OCI-LY3 (cell line): ENCODE results near the gene CLDN12.

Source experiments
- H2AFZ ChIP-seq: fragments of 200-600, 300-600 bp; shearing (Covaris generic); 2 replicates; pipeline ENCODE4 v1.6.0; 2014; ENCODE audit warnings: antibody characterized with exemption, low read depth, low read length
- H3K27ac ChIP-seq: fragments of 200-600, 300-600 bp; sonication (generic); 2 replicates; pipeline ENCODE4 v1.5.1; 2014; ENCODE audit warnings: mild to moderate bottlenecking, low read length, moderate library complexity, mixed read lengths
- H3K27me3 ChIP-seq: fragments of 200-600, 300-600 bp; sonication (generic); 2 replicates; pipeline ENCODE4 v1.6.1; 2014; ENCODE audit warnings: low read depth, low read length, mixed read lengths
- H3K36me3 ChIP-seq: fragments of 200-600, 300-600 bp; sonication (generic); replicated peaks from 2 replicates; pipeline ENCODE3; 2014; ENCODE audit warnings: low read depth, low read length, mixed read lengths
- H3K4me1 ChIP-seq: fragments of 300-600, 200-600 bp; sonication (generic); 2 replicates; pipeline ENCODE4 v1.6.1; 2014; ENCODE audit warnings: low read length, mixed read lengths
- H3K4me2 ChIP-seq: fragments of 200-600, 300-600 bp; sonication (generic); 2 replicates; pipeline ENCODE4 v1.6.1; 2014; ENCODE audit warnings: low read length, mixed read lengths
- H3K4me3 ChIP-seq: fragments of 300-600, 200-600 bp; sonication (generic); 2 replicates; pipeline ENCODE4 v1.5.1; 2014; ENCODE audit warnings: antibody characterized with exemption, mild to moderate bottlenecking, low read length, moderate library complexity
- H3K79me2 ChIP-seq: fragments of 300-600, 200-600 bp; shearing (Covaris generic); 2 replicates; pipeline ENCODE4 v1.6.1; 2014; ENCODE audit warnings: mild to moderate bottlenecking, low read length, mixed read lengths
- H3K9ac ChIP-seq: fragments of 300-600, 200-600 bp; shearing (Covaris generic); 2 replicates; pipeline ENCODE4 v1.6.0; 2014; ENCODE audit warnings: mild to moderate bottlenecking, low read length, moderate library complexity
- H3K9me3 ChIP-seq: fragments of 200-600, 300-600 bp; shearing (Covaris generic); 2 replicates; pipeline ENCODE4 v1.6.1; 2014; ENCODE audit warnings: low read length, mixed read lengths; ENCODE audit not compliant: insufficient read depth
- H4K20me1 ChIP-seq: fragments of 200-600, 300-600 bp; sonication (generic); 2 replicates; pipeline ENCODE4 v1.6.1; 2016; ENCODE audit warnings: low read length, mixed read lengths; ENCODE audit not compliant: insufficient read depth
- EZH2phosphoT487 ChIP-seq: fragments of 200-600 bp; shearing (Covaris generic); IDR thresholded peaks from 2 replicates; pipeline ENCODE4 v1.6.1; 2018; ENCODE audit warnings: antibody characterized with exemption, mixed run types, low read depth
- TF ChIP-seq, protein P1 (sequence below): fragments of 200-600, 300-600 bp; sonication (generic); IDR thresholded peaks from 2 replicates; pipeline ENCODE4 v1.5.1; 2014; ENCODE audit warnings: antibody characterized with exemption, low read length, low read depth

CLDN12 gene

DNA sequence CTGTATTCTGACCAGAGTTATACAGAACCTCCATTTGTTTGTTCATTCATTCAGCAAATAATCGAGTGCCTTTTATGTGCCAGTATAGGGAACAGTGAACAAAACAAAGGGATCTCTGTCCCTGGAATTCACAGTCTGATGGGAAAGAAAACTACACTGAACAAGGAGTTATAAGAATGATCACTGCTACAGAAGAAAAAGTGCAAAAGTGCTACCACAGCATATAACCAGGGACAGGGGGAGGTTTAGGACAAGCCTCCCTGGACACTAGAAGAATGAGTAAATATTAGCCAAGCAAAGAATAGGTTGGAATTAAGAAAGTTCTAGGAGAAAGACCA lies 4.2 kb downstream of the CLDN12 start:
- H3K9me3 ChIP-seq, result no peaks in the 10 kb centered on the region
- TF ChIP-seq EZH2phosphoT487, result no peak
- TF ChIP-seq, protein P1, sequence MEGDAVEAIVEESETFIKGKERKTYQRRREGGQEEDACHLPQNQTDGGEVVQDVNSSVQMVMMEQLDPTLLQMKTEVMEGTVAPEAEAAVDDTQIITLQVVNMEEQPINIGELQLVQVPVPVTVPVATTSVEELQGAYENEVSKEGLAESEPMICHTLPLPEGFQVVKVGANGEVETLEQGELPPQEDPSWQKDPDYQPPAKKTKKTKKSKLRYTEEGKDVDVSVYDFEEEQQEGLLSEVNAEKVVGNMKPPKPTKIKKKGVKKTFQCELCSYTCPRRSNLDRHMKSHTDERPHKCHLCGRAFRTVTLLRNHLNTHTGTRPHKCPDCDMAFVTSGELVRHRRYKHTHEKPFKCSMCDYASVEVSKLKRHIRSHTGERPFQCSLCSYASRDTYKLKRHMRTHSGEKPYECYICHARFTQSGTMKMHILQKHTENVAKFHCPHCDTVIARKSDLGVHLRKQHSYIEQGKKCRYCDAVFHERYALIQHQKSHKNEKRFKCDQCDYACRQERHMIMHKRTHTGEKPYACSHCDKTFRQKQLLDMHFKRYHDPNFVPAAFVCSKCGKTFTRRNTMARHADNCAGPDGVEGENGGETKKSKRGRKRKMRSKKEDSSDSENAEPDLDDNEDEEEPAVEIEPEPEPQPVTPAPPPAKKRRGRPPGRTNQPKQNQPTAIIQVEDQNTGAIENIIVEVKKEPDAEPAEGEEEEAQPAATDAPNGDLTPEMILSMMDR, result no peak
- H3K9ac ChIP-seq, result no peak overlapping the region
- no peaks in the 10 kb centered on the region for H3K27me3 ChIP-seq
- no peaks in the 10 kb centered on the region for H3K79me2 ChIP-seq
- H3K4me1 ChIP-seq, result peaks cover 6% of the 10 kb centered on the region; the same call in 1 of the 2 replicates
- H3K27ac ChIP-seq, result no peak overlapping the region
- no peak overlapping the region for H2AFZ ChIP-seq
- no peaks in the 10 kb centered on the region for H3K36me3 ChIP-seq
- H3K4me3 ChIP-seq, result no peak overlapping the region
- no peak overlapping the region for H3K4me2 ChIP-seq
- no peaks in the 10 kb centered on the region for H4K20me1 ChIP-seq

DNA sequence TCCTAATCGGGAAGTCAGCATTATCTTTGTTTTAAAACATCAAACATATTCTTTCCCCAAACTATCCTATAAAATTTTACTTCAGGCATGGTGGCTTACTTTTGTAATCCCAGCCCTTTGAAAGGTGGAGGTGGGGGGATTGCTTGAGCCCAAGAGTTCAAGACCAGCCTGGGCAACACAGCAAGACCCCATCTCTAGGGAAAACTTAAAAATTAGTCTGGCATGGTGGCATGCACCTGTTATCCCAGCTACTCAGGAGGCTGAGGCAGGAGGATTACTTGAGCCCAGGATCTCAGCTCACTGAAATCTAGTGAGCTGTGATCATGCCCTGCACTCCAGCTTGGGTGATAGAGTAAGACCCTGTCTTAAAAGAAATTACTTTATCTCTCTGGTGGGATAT lies 4.9 kb downstream of the CLDN12 start:
- H3K9me3 ChIP-seq, result no peaks in the 10 kb centered on the region
- TF ChIP-seq, protein P1, result no peak
- no peak for TF ChIP-seq EZH2phosphoT487
- H3K9ac ChIP-seq, result no peak overlapping the region
- no peaks in the 10 kb centered on the region for H3K79me2 ChIP-seq
- H3K27ac ChIP-seq, result no peak overlapping the region
- no peaks in the 10 kb centered on the region for H3K27me3 ChIP-seq
- no peak overlapping the region for H2AFZ ChIP-seq
- H3K36me3 ChIP-seq, result no peaks in the 10 kb centered on the region
- no peak overlapping the region for H3K4me2 ChIP-seq
- H3K4me3 ChIP-seq, result no peak overlapping the region
- H3K4me1 ChIP-seq, result peaks cover 4% of the 10 kb centered on the region; the same call in 1 of the 2 replicates
- H4K20me1 ChIP-seq, result no peaks in the 10 kb centered on the region

DNA sequence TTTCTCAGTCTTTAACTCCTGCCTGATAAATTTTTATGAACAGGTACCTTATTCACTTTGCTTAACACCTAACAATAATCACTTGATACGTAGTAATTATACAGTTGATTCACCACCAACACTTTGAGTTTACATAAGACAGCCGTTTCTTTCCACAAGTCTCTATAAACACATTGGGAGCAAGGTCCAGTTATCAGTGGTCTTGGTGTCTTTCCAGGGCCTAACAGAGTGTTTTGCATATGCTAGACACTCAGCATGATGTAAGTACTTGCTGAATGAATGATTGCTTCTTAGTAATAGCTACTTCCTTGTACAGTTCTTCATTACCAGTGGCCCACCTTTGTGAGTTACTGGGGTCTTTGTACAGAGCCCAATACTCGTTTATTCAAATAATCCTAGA lies 6.4 kb downstream of the CLDN12 start:
- Histone ChIP-seq H3K4me3 (no peak overlapping the region), H3K4me2 (no peak overlapping the region), H3K27me3 (no peaks in the 10 kb centered on the region), H2AFZ (no peak overlapping the region), H3K79me2 (no peaks in the 10 kb centered on the region), H3K36me3 (no peaks in the 10 kb centered on the region), H4K20me1 (no peaks in the 10 kb centered on the region), H3K4me1 (no peaks in the 10 kb centered on the region), H3K9me3 (no peaks in the 10 kb centered on the region), H3K9ac (no peak overlapping the region), H3K27ac (no peak overlapping the region)
- TF ChIP-seq, protein P1, result no peak

DNA sequence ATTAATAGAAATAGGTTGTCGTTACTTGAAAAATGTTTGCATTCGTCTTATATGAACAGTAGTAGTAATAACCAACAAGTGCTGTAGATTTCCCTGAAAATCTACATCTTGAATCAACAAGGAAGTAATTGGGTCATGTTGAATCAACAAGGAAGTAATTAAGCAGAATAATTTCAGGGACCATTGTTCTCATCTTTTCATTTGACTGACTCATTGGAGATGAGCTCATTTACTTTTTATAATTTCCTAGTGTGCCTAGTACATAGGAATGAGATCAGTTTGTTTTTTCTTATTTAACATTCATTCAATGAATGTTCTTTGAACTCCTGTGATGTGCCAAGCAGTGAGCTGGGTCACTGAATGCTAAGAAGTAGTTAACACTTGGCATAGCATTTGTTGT lies 8.2 kb downstream of the CLDN12 start:
- H3K9me3 ChIP-seq, result no peaks in the 10 kb centered on the region
- H3K36me3 ChIP-seq, result no peaks in the 10 kb centered on the region
- no peak overlapping the region for H2AFZ ChIP-seq
- H3K9ac ChIP-seq, result no peak overlapping the region
- H3K4me1 ChIP-seq, result no peaks in the 10 kb centered on the region
- TF ChIP-seq EZH2phosphoT487, result no peak
- TF ChIP-seq, protein P1, result no peak
- H3K4me2 ChIP-seq, result no peak overlapping the region
- no peaks in the 10 kb centered on the region for H3K27me3 ChIP-seq
- H3K4me3 ChIP-seq, result no peak overlapping the region
- H4K20me1 ChIP-seq, result no peaks in the 10 kb centered on the region
- no peak overlapping the region for H3K27ac ChIP-seq
- no peaks in the 10 kb centered on the region for H3K79me2 ChIP-seq
